Inflammatory macrophage treated with lipopolysaccharide for 4 hours (primary cell): ENCODE results near the gene KIF18B.

Experiments
- DNase-seq: peaks from one replicate; pipeline ENCODE4 v3.0.0-alpha.2; 2020

KIF18B gene

GRCh38 chr17:44947461-44948314, at the start of gene KIF18B:
Gene KIF18B (minus strand): TSS chr17:44947773. CDS start chr17:44936344, 11,429 bp downstream.
- peak; percentile 95 for DNase-seq

GRCh38 chr17:44996304-44996703, 48.7 kb upstream of the KIF18B start:
- DNase-seq = no peak

GRCh38 chr17:44995436-44996001, 47.9 kb upstream of the KIF18B start:
- DNase-seq = no peak

GRCh38 chr17:44992242-44992939, 44.8 kb upstream of the KIF18B start:
- no peak for DNase-seq

- DNase-seq = no peak
These were observed 43.4 kb upstream of the KIF18B start for GRCh38 chr17:44990994-44991393.

- DNase-seq = no peak
These were observed 42.1 kb upstream of the KIF18B start for GRCh38 chr17:44989552-44990138.

GRCh38 chr17:44988044-44988942, 40.7 kb upstream of the KIF18B start:
- DNase-seq = no peak

- no peak for DNase-seq
These were observed 36.0 kb upstream of the KIF18B start for GRCh38 chr17:44983563-44983962.

GRCh38 chr17:44982113-44982702, 34.6 kb upstream of the KIF18B start:
- no peak for DNase-seq

GRCh38 chr17:44981221-44981968, 33.8 kb upstream of the KIF18B start:
- DNase-seq = no peak

GRCh38 chr17:44979426-44979995, 31.9 kb upstream of the KIF18B start:
- DNase-seq = no peak

GRCh38 chr17:44978807-44979206, 31.2 kb upstream of the KIF18B start:
- no peak for DNase-seq

- DNase-seq = no peak
These were observed 30.4 kb upstream of the KIF18B start for GRCh38 chr17:44977814-44978550.

GRCh38 chr17:44977065-44977464, 29.5 kb upstream of the KIF18B start:
- no peak for DNase-seq

- DNase-seq = no peak
These were observed 28.6 kb upstream of the KIF18B start for GRCh38 chr17:44976206-44976605.

- DNase-seq = no peak
These were observed 25.4 kb upstream of the KIF18B start for GRCh38 chr17:44972953-44973352.

GRCh38 chr17:44971776-44972483, 24.4 kb upstream of the KIF18B start:
- no peak for DNase-seq

- no peak for DNase-seq
These were observed 22.7 kb upstream of the KIF18B start for GRCh38 chr17:44970136-44970741.
